Endothelial cell of umbilical vein (primary cell): ENCODE measurements around the gene BORCS5. TPM values are rescaled to one million over a fixed set of nuclear protein-coding genes. Genes with fewer than 3 reads are reported as not detected.

ENCODE experiments used
- BruUV-seq: library from RNA; stranded (reverse); fragments of 400-500 nt; replicated peaks from 2 replicates; lab custom pipeline; 2021; lab: Mats Ljungman, UMichigan
- CTCF ChIA-PET: fragments of 300-600, 350-600 bp; sonication (Branson Sonifier 250); formaldehyde crosslinking; loops from one replicate; lab custom pipeline; 2021; ENCODE audit warnings: antibody characterized with exemption, inconsistent platforms; lab: Charles Lee
- POLR2A ChIA-PET: fragments of 300-600, 350-600 bp; sonication (Branson Sonifier 250); formaldehyde crosslinking; loops from one replicate; lab custom pipeline; 2021; ENCODE audit warnings: antibody characterized with exemption, inconsistent platforms; lab: Charles Lee
- DNase-seq: peaks from one replicate; pipeline ENCODE4 v3.0.0-alpha.2; 2011; ENCODE audit warnings: low read depth, low spot score
- FAIRE-seq: peaks from 2 replicates; lab custom pipeline; 2011; peaks lifted over from hg19 to GRCh38; lab: Jason Lieb, UNC
- H2AFZ ChIP-seq: 2 replicates; pipeline ENCODE4 v1.6.0; 2012; ENCODE audit warnings: low read depth, low read length, control low read depth, inconsistent platforms
- H3K27ac ChIP-seq: 2 replicates; pipeline ENCODE4 v1.5.1; 2011; ENCODE audit warnings: low read depth, mild to moderate bottlenecking, control low read depth, low read length, moderate library complexity; ENCODE audit not compliant: insufficient read depth
- H3K27me3 ChIP-seq, 2 experiments: 2 replicates each; pipeline versions ENCODE4 v1.6.0 to v1.6.1; 2011; ENCODE audit warnings: low read length in 2 of 2, mixed read lengths in 1 of 2; ENCODE audit not compliant: control insufficient read depth in 2 of 2, insufficient read depth in 2 of 2
- H3K36me3 ChIP-seq, 2 experiments: 2 replicates in 1 of 2; 3 replicates in 1 of 2; pipeline ENCODE4 v1.5.1; 2011; ENCODE audit warnings: low read length in 2 of 2, mild to moderate bottlenecking in 1 of 2, moderate library complexity in 1 of 2; ENCODE audit not compliant: control insufficient read depth in 2 of 2, insufficient read depth in 2 of 2; ENCODE audit errors: extremely low read depth in 1 of 2
- H3K4me1 ChIP-seq: 3 replicates; pipeline ENCODE4 v1.5.1; 2011; ENCODE audit warnings: mild to moderate bottlenecking, low read length; ENCODE audit not compliant: control insufficient read depth, insufficient read depth; ENCODE audit errors: extremely low read depth
- H3K4me2 ChIP-seq: 2 replicates; pipeline ENCODE4 v1.6.1; 2011; ENCODE audit warnings: low read length, control low read depth, mixed read lengths; ENCODE audit not compliant: insufficient read depth
- H3K4me3 ChIP-seq, 3 experiments: fragments of 200-600 bp in 1 of 3; sonication (generic), shearing (Covaris generic) in 1 of 3; replicated peaks in 1 of 3; 2 replicates each; pipeline ENCODE4 v1.5.1; 2011 to 2016; ENCODE audit warnings: control low read depth in 3 of 3, low read length in 3 of 3, mild to moderate bottlenecking in 2 of 3, inconsistent platforms in 1 of 3, low read depth in 1 of 3, moderate library complexity in 1 of 3; ENCODE audit not compliant: insufficient read depth in 1 of 3
- H3K79me2 ChIP-seq: 2 replicates; pipeline ENCODE4 v1.6.0; 2012; ENCODE audit warnings: low read length, inconsistent platforms; ENCODE audit not compliant: control insufficient read depth, insufficient read depth
- H3K9ac ChIP-seq: replicated peaks from 2 replicates; pipeline ENCODE3; 2011; ENCODE audit warnings: low read length, control low read depth; ENCODE audit not compliant: insufficient read depth; ENCODE audit errors: extremely low read depth
- H3K9me1 ChIP-seq: replicated peaks from 3 replicates; pipeline ENCODE4 v1.6.0; 2011; ENCODE audit warnings: mild to moderate bottlenecking, low read length; ENCODE audit not compliant: control insufficient read depth, insufficient read depth; ENCODE audit errors: extremely low read depth
- H3K9me3 ChIP-seq: replicated peaks from 2 replicates; pipeline ENCODE4 v1.5.1; 2012; ENCODE audit warnings: low read length, inconsistent platforms; ENCODE audit not compliant: control insufficient read depth, insufficient read depth
- H4K20me1 ChIP-seq: replicated peaks from 2 replicates; pipeline ENCODE3; 2011; ENCODE audit warnings: mild to moderate bottlenecking, low read length; ENCODE audit not compliant: control insufficient read depth, insufficient read depth; ENCODE audit errors: extremely low read depth
- EZH2 ChIP-seq: IDR thresholded peaks from 2 replicates; pipeline ENCODE4 v1.6.1; 2012; ENCODE audit warnings: borderline replicate concordance, low read depth, mild to moderate bottlenecking, moderate library complexity, low read length, inconsistent platforms; ENCODE audit not compliant: severe bottlenecking
- FOS ChIP-seq: IDR thresholded peaks from 2 replicates; pipeline ENCODE4 v1.6.1; 2011; ENCODE audit warnings: mild to moderate bottlenecking, low read length, moderate library complexity, borderline replicate concordance; ENCODE audit not compliant: insufficient read depth
- GATA2 ChIP-seq: IDR thresholded peaks from 2 replicates; pipeline ENCODE4 v1.7.0; 2011; ENCODE audit warnings: low read depth, mild to moderate bottlenecking, moderate library complexity, mixed read lengths, low read length; ENCODE audit not compliant: insufficient read length, insufficient read depth
- JUN ChIP-seq: IDR thresholded peaks from 2 replicates; pipeline ENCODE4 v1.6.1; 2011; ENCODE audit warnings: borderline replicate concordance, low read depth; ENCODE audit not compliant: insufficient read length, insufficient read depth
- POLR2A ChIP-seq: IDR thresholded peaks from 2 replicates; pipeline ENCODE4 v1.6.1; 2012; ENCODE audit warnings: low read depth, mild to moderate bottlenecking, control low read depth, low read length
- POLR2AphosphoS5 ChIP-seq: IDR thresholded peaks from 2 replicates; pipeline ENCODE4 v1.6.1; 2012; ENCODE audit warnings: low read depth, mild to moderate bottlenecking, control low read depth, low read length, moderate library complexity; ENCODE audit not compliant: insufficient read depth
- dilution Hi-C: fragments of 300-500 bp; cut with MboI; formaldehyde crosslinking; loops from one replicate; pipeline ENCODE4 v1.15.0; 2019; ENCODE audit warnings: low sequenced_read_pairs; ENCODE audit not compliant: extremely low pct_ligation_motif_present
- intact Hi-C: fragments of 100-400 bp; cut with micrococcal nuclease; formaldehyde crosslinking; loops from one replicate; pipeline ENCODE4 v1.10.0; 2022
- polyA plus RNA-seq, 4 experiments: library from polyadenylated mRNA; depleted of rRNA in 3 of 4; stranded (reverse) in 3 of 4; unstranded in 1 of 4; fragments of >200 nt; gene quantifications; 2 replicates each; pipeline versions ENCODE4 v1.2.1 to v1.2.3, GENCODE V29; 2011 to 2012; ENCODE audit warnings: missing spikeins in 1 of 4
- total RNA-seq: library from RNA; stranded (reverse); gene quantifications from 2 replicates; pipeline ENCODE4 v1.2.3, GENCODE V29; 2021
- TF ChIP-seq, protein P1 (sequence below), 2 donors: IDR thresholded peaks; 1 replicate in 1 of 2; 2 replicates in 1 of 2; pipeline ENCODE4 v1.5.1; 2011; ENCODE audit warnings: low read length in 2 of 2, mild to moderate bottlenecking in 2 of 2, moderate library complexity in 2 of 2, control low read depth in 1 of 2, inconsistent platforms in 1 of 2, low read depth in 1 of 2; ENCODE audit not compliant: insufficient read depth in 1 of 2; ENCODE audit errors: extremely low read depth in 1 of 2
- TF ChIP-seq, protein P2 (sequence below): IDR thresholded peaks from 2 replicates; pipeline ENCODE4 v1.6.1; 2011; ENCODE audit not compliant: insufficient read depth, insufficient read length

BORCS5 gene
- total and polyA plus RNA-seq, 2 donors (not counting 3 experiments of a cell fraction or from before 2014, with no cell fraction given), result 8.3 to 10.5 TPM

DNA sequence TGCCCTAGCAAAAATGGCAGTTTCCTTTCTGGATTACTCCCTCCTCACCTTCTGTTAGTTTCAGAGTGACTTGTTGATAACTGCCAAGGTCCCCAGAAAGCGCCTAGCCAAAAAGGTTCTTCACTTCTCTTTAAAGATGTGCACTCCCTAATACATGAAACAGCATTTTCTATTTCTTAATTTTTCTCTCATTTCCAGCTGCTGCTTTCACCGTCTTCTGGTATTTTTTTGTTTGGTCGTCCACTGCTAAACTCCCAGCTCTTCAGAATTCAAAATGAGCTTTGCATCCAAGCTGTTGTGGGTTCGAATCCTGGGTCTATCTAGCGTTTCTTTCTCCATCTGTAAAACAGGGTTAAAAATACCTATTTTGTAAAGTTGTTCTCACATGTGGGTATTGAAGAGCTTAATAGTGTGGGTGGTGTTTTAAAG lies 397 bp upstream of the BORCS5 start:
- CTCF ChIA-PET, result interaction anchor here (0.6 to 2.6 kb wide), 12 partner anchors 10 to 320 kb away, joined by 3 to 31 read pairs (median 6); no protein-coding TSS in a partner anchor
- Histone ChIP-seq H3K79me2 (peaks cover 5% of the 10 kb centered on the region), H2AFZ (peak overlapping the region; percentile 71), H3K9me3 (no peaks in the 10 kb centered on the region), H4K20me1 (no peaks in the 10 kb centered on the region), H3K27ac (peak overlapping the region; percentile 71), H3K4me3 (peak overlapping the region in 2 of 3 experiments; percentile 76 to 89), H3K27me3 (no peaks in the 10 kb centered on the region), H3K9ac (peak overlapping the region; percentile 95), H3K4me2 (peak overlapping the region; percentile 94), H3K4me1 (peaks cover 11% of the 10 kb centered on the region), H3K36me3 (no peaks in the 10 kb centered on the region), H3K9me1 (no peaks in the 10 kb centered on the region)
- DNase-seq (no peak), FAIRE-seq (peak; percentile 4)
- TF ChIP-seq EZH2 (no peak), FOS (peak; percentile 20)
- dilution Hi-C loops (no loop called here), intact Hi-C loops (no loop called here)
- POLR2A ChIA-PET, result interaction anchor here (1.0 to 2.5 kb wide), 3 partner anchors 12 to 23 kb away, joined by 3 to 9 read pairs (median 6); no protein-coding TSS in a partner anchor
- TSS peak; percentile 84 for BruUV-seq

DNA sequence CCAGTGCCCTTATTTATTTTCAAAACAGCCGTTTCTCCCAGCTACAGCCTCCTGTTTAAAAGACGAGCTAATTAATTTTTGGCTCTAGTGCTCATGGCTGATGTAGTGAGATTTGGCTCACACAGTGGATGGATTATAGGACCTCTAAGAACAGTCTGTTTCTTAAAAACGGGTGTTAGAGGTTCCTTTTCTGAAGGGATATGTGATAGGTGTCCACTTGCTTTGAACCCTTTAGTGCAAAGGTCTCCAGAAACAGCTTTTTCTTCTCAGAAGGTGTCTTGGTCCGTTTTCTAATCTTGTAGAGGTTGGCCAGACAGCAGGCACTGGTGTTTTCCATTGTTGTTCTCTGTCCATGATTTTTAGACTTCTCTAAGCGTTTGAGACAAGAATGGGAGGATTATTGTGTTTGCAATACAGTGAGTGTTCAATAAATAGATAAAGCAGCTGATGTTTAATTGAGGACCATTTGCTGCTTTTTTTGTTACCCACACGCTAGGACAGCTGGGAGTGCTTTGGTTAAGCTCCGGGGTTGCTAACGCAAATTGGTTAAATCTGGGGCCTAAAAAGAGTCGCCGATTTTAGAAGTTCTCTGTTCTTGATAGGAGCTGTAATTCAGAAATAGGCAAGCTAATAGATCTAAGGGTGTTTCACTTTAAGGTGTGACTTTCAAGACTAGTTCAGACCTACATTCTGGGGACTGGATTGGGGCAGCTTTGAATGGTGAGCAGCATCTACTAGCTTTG lies 1.0 kb downstream of the BORCS5 start:
- POLR2A ChIA-PET, result interaction anchor here (0.5 to 2.5 kb wide), 3 partner anchors 10 to 56 kb away, joined by 3 to 9 read pairs (median 4); no protein-coding TSS in a partner anchor
- intact Hi-C loops (loop anchor here (1.0 kb wide), 1 partner anchor 20 kb away; no protein-coding TSS in a partner anchor), dilution Hi-C loops (no loop called here)
- TF ChIP-seq, protein P1, sequence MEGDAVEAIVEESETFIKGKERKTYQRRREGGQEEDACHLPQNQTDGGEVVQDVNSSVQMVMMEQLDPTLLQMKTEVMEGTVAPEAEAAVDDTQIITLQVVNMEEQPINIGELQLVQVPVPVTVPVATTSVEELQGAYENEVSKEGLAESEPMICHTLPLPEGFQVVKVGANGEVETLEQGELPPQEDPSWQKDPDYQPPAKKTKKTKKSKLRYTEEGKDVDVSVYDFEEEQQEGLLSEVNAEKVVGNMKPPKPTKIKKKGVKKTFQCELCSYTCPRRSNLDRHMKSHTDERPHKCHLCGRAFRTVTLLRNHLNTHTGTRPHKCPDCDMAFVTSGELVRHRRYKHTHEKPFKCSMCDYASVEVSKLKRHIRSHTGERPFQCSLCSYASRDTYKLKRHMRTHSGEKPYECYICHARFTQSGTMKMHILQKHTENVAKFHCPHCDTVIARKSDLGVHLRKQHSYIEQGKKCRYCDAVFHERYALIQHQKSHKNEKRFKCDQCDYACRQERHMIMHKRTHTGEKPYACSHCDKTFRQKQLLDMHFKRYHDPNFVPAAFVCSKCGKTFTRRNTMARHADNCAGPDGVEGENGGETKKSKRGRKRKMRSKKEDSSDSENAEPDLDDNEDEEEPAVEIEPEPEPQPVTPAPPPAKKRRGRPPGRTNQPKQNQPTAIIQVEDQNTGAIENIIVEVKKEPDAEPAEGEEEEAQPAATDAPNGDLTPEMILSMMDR (IDR thresholded peaks at IDR 0.05; ENCODE audit: extremely low read depth in 1 of 2, insufficient read depth in 1 of 2, low read depth in 1 of 2, low read length in 2 of 2), result no peak
- no peak for TF ChIP-seq POLR2A
- TF ChIP-seq, protein P2, sequence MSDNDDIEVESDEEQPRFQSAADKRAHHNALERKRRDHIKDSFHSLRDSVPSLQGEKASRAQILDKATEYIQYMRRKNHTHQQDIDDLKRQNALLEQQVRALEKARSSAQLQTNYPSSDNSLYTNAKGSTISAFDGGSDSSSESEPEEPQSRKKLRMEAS, result no peak
- TF ChIP-seq GATA2, result no peak
- TF ChIP-seq POLR2AphosphoS5, result no peak
- no peak for TF ChIP-seq JUN
- no peak for TF ChIP-seq EZH2
- H2AFZ ChIP-seq, result peak overlapping the region; percentile 71
- no peaks in the 10 kb centered on the region for H3K9me3 ChIP-seq
- H3K4me3 ChIP-seq, result peak overlapping the region; percentile 45 to 89 (median 76)
- H4K20me1 ChIP-seq, result no peaks in the 10 kb centered on the region
- H3K79me2 ChIP-seq, result peaks cover 5% of the 10 kb centered on the region
- H3K27ac ChIP-seq, result peak overlapping the region; percentile 71
- no peak for FAIRE-seq
- DNase-seq, result peak; percentile 71
- H3K36me3 ChIP-seq, result peaks cover 0 to 2% of the 10 kb centered on the region in 2 experiments
- peak overlapping the region; percentile 95 for H3K9ac ChIP-seq
- CTCF ChIA-PET, result interaction anchor here (0.6 to 2.6 kb wide), 21 partner anchors 9 to 379 kb away, joined by 3 to 31 read pairs (median 4); partner anchors contain the start of gene DUSP16
- BruUV-seq, result no TSS peak
- peak overlapping the region; percentile 94 for H3K4me2 ChIP-seq
- no peaks in the 10 kb centered on the region for H3K27me3 ChIP-seq
- H3K9me1 ChIP-seq, result no peaks in the 10 kb centered on the region
- peaks cover 11% of the 10 kb centered on the region for H3K4me1 ChIP-seq
